Activated effector memory CD4-positive, alpha-beta T cell treated with anti-CD3 and anti-CD28 coated beads, Interleukin-2, amount 50 U/mL, for 16 hours (primary cell): ENCODE results near the gene DPH1.
"Not testable (repeated sequence)": the region's sequence is repeated elsewhere in the genome, so short reads cannot be mapped to it uniquely, and the experiment has no call there.

Experiments used
- DNase-seq: peaks from one replicate; pipeline ENCODE4 v3.0.0-alpha.2; 2020

DPH1 gene

DNA sequence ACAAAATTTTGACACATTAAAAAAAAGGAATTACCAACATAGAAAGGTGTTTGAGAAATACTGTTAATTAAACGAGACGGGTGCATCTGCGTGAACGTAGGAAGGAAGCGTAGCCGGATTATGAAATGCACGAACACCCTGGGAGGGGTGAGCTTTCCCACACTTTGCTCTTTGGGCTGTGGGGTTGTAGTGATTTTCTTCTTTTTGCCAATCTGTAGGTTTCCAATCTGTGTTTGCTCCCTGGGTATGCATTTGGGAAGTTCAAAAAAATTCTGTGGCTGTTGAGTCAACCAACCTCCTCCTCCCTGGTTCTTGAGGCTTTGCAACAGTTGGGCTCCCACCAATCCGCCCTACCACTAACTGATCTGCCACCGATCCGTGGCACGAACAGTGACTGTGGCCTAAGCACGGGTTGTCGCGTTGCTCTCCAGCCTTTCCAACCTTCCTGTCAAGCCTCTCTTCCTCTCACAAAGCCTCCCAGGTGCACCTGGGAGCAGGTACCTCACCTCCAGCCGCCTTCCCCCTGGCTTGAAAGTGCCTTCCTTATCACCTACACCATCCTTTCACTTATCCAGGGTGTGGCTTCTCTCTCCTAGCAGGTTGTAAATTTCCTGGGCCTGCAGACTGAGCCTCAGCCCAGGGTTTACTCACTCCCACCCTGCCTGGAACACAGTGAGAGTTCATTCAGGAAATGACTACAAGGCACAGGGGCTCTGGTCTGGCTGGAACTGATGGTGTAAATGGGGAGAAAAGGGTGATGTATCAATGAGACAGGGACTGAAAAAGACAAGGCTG, 21.4 kb upstream of the DPH1 start:
- no peak for DNase-seq

- DNase-seq, result no peak
Observed at GRCh38 chr17:2009737-2010136, 20.2 kb upstream of the DPH1 start.

- DNase-seq, result no peak
Observed at GRCh38 chr17:2011411-2012371, 18.3 kb upstream of the DPH1 start.

DNA sequence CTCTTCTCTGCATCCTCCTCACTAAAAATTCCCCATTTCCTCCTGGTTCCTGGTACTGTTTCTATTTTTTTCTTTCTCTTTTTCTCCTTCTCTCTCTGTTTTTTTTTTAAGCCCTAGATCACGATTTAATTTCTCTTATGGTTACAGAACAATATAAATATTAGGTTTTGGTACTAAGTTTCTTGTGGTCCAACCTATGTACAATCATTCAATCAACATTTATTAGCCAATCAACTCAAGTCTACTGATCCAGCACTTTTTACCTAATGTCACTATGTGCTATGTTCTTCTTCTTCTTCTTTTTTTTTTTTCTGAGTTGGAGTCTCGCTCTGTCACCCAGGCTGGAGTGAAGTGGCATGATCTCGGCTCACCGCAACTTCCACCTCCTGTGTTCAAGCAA, 17.5 kb upstream of the DPH1 start:
- no peak for DNase-seq

DNA sequence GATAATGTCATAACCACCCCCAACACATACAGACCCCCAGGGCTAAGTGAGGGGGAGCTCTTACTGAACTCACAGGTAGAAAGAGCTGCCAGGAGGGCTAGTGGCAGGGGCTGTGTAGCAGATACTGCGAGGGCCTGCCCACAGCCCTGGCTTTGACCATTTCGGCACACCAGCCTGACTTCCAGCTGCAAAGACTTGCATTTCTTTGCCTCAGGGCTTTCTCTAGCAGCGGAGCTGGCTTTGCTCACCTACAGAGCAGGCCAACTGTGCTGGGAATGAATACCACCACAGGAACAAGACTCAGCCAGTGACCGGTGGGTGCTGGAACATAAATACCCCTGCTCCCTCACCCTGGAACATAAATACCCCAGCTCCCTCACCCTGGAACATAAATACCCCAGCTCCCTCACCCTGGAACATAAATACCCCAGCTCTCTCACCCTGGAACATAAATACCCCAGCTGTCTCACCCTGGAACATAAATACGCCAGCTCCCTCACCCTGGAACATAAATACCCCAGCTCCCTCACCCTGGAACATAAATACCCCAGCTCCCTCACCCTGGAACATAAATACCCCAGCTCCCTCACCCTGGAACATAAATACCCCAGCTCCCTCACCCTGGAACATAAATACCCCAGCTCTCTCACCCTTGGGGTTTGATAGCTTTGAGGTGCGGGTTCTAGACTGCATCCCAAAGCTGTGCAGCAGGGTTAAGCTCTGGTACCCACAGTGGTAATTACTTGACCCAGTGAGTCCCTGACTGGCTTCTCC, 16.5 kb upstream of the DPH1 start:
- DNase-seq, result not testable (repeated sequence)

DNA sequence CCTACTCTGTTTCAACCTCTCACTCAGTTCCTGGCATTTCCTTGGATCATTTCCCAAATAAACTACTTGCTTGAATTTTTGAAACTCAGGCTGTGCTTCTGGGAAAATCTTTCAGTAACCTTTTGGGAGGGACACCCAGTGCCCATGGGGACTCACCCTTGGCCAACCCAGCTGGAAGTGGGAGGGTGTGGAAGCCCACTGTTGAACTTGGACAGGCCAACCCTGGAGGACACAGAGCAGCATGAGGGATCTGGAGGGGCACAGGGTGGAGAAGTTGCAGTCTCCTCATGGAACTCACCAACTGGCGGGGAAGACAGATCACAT, 16.0 kb upstream of the DPH1 start:
- no peak for DNase-seq

- no peak for DNase-seq
Observed at GRCh38 chr17:2015314-2015713, 14.6 kb upstream of the DPH1 start.

DNA sequence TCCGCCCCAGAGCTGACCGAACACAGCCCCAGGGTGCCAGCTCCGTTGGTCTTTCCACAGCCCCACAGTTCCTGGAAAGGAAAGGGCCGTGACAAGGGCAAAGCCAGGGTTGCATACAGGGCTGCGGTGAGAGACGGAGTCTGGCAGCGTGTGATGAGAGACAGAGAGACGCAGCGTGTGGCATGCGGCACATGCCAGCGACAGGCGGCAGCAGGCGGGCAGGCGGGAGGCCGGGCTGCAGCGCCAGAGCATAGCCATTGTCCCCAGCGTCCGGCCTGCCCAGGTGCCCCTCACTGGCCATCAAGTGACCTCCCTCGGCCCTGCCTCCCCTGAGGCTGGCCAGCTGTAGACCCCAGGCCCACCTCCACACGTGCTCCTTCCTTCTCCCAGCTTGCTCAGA, 13.5 kb upstream of the DPH1 start:
- no peak for DNase-seq

- no peak for DNase-seq
Observed at GRCh38 chr17:2017274-2017941, 12.5 kb upstream of the DPH1 start.

- DNase-seq, result no peak
Observed at GRCh38 chr17:2018716-2019510, 11.0 kb upstream of the DPH1 start.

DNA sequence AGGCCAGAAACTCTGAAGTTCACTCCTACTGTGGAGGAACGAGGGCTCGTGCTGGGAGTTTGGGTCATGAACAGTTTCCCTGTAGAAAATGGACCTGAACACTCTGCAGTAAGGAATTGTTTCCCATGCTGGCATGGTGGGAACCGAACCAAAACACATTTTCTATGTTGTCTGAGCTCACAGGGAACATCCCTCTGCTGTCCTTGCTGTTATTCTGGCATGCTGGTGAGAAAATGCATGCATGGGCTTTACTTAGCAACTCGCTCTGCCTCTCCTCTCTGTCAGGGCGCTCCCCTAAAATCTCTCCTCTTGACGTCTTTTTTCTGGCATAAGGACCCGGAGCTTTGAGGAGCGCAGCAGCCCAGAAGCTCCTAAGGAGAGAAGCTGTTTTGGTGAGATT, 10.2 kb upstream of the DPH1 start:
- no peak for DNase-seq

- DNase-seq, result no peak
Observed at GRCh38 chr17:2020721-2021120, 9.2 kb upstream of the DPH1 start.

GRCh38 chr17:2022647-2023240, 7.2 kb upstream of the DPH1 start:
- DNase-seq, result no peak

DNA sequence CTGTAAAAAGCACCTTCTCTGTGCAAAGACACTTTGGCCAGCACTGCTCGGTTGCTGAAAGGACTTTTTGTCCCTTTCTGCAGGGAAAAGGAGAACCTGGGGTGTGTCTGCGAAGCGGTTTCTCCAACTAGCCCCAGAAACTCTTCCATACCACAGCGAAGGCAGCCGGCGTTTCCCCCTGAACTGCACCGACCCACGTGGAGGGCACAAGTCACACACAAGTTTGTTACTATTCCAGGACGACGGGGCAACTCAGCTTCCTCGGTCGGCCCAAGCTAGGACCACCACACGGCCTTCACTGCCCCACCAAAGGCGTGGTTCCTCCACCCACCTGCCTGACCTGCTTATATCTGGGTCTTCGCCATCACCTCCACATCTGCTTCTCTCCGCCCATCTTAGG, 6.7 kb upstream of the DPH1 start:
- DNase-seq, result no peak

GRCh38 chr17:2023692-2024571, 6.0 kb upstream of the DPH1 start:
- DNase-seq, result peak; percentile 73

DNA sequence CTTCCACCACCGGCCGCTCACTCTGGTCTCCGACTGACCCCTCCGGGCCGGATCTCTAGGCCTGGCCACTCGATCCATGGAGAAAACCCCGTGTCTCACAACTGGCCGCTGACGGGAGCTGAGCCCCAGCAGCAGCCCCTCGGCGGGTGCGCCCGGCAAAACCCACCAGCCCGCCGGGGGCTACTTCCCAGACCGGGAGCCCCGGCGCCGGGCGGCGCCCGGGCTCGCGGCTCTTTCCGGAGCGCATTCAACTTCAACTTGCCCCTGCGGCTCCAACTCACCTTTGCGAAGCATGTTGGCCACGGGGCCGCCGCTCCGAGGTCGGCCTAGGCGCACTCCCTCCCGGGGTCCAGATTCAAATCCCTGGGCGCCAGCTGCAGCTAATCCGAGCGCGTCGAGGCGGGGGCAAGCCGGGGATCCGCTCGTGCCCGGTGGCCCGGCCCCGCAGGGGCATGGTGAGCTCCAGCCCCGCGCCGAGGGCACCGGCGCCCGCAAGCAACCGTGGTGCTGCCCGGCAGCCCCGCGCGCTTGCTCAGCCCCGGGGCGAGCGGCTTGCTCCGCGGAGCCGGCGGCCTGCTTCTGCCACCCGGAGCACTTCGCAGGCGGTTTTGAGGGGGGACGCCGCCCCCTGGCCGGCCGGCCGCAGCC, 5.3 kb upstream of the DPH1 start:
- no peak for DNase-seq

- DNase-seq, result peak; percentile 90
Observed at GRCh38 chr17:2025220-2025621, 4.7 kb upstream of the DPH1 start, which contains the start of gene RTN4RL1. Gene RTN4RL1 (minus strand): TSS chr17:2025334. CDS start chr17:2024865, 469 bp downstream.

- peak; percentile 69 for DNase-seq
Observed at GRCh38 chr17:2025622-2026309, 4.2 kb upstream of the DPH1 start.
